Activated CD4-positive, alpha-beta T cell treated with anti-CD3 and anti-CD28 coated beads, Interleukin-2, Interleukin-4, amounts not matched to agents 100 ng/mL and 50 ng/mL, durations not matched to agents 16 hours and 8 hours (primary cell): ENCODE data around the gene ZNF579.

ENCODE experiments used
- DNase-seq: peaks from one replicate; pipeline ENCODE4 v3.0.0-alpha.2; 2020; ENCODE audit warnings: low spot score

ZNF579 gene

GRCh38 chr19:55567708-55568328 is 12.8 kb downstream of the ZNF579 start:
- no peak for DNase-seq

DNA sequence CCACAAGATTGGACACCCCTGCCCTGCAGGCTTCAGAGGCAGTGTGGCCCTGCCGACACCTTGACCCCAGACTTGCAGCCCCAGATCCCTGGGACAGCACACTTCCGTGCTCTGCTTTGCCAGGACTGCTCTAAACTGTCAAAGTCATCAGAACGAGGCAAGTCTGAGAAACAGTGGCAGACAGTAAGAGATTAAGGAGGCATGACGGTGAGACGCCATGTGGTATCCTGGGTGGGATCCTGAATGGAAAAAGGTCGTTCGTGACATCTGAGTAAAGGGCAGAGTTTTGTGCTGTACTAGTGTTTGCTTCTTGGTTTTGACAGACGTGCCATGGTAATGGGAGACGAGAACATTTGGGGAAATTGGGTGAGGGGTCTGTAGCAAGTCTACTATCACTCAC is 13.8 kb downstream of the ZNF579 start:
- DNase-seq = no peak

- DNase-seq = no peak
These were observed 17.4 kb downstream of the ZNF579 start for GRCh38 chr19:55563261-55563690.

DNA sequence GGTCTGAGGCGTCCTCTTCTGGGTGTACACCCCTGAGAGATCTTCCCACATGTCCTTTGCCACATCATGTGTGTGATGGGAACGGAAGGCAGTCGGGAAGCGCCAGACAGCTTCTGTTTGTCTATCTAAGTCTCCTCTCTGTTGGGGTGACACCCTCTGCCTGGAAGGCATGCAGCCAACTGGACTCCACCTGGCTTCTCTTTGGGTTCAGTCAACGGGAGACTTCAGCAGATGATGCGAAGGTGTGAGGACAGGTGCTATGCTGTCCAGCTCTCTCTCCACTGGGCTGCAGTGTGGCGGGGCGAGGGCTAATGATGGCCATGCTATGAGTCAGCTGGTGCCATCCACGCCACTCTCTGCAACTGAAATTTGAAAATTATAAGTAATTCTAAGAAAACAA is 21.0 kb downstream of the ZNF579 start:
- DNase-seq = no peak

DNA sequence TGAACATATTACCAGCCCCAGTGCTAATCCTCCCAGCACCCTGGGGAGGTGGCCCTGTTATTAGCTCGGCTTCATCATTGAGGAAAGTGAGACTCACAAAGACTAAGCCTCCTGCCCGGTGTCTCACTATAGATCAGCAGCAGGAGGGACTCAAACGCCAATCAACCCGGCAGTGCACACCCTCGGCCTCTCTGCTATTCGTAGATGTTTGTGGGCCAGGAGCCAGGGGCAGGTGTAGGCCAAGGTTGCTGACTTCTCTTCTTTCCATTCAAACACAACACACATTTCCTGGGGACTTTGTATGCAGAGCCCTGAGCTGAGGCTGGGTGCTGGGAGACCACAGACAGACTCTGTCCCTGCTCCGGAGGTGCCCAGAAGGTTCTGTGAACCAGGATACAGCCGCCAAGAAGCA is 25.9 kb downstream of the ZNF579 start:
- no peak for DNase-seq

- no peak for DNase-seq
These were observed 26.3 kb downstream of the ZNF579 start for GRCh38 chr19:55554302-55554701.

- no peak for DNase-seq
These were observed 27.1 kb downstream of the ZNF579 start for GRCh38 chr19:55553217-55554182.

DNA sequence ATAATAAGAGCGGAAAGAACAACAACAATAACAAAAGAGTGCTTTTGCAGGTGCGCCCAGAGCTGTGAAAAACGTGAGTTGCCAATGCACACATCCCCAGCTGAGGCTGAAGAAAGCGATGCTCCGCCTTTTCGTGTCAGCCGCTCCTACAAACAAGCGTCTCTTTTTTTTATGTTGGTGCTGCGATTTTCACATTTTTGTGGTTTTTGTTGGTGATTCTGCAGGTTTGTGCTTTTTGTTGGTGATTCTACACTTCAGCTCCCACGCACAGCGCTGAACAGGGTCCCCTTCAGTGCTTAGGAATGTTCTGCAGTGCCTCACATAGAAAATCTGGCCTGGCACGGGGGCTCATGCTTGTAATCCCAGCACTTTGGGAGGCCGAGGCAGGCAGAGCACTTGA is 28.0 kb downstream of the ZNF579 start:
- DNase-seq = no peak

DNA sequence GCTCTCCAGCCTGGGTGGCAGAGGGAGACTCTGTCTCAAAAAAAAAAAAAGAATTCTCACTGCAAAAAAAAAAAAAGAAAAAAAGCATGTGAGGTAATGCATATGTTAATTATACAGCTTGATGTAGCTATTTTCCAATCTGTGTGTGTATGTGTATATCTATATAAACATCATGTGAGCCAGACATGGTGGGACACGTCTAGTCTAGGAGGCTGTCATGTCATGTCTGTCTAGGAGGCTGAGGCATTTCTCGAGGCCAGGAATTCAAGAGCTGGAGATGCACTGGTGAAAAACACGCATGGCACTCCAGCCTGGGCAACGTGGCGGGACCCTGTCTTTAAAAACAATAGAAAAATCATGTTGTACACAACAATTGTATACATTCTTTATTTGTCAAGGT is 28.4 kb downstream of the ZNF579 start:
- DNase-seq = no peak

- DNase-seq = no peak
These were observed 30.4 kb downstream of the ZNF579 start for GRCh38 chr19:55550321-55550650.

- no peak for DNase-seq
These were observed 30.9 kb downstream of the ZNF579 start for GRCh38 chr19:55549500-55550320.

DNA sequence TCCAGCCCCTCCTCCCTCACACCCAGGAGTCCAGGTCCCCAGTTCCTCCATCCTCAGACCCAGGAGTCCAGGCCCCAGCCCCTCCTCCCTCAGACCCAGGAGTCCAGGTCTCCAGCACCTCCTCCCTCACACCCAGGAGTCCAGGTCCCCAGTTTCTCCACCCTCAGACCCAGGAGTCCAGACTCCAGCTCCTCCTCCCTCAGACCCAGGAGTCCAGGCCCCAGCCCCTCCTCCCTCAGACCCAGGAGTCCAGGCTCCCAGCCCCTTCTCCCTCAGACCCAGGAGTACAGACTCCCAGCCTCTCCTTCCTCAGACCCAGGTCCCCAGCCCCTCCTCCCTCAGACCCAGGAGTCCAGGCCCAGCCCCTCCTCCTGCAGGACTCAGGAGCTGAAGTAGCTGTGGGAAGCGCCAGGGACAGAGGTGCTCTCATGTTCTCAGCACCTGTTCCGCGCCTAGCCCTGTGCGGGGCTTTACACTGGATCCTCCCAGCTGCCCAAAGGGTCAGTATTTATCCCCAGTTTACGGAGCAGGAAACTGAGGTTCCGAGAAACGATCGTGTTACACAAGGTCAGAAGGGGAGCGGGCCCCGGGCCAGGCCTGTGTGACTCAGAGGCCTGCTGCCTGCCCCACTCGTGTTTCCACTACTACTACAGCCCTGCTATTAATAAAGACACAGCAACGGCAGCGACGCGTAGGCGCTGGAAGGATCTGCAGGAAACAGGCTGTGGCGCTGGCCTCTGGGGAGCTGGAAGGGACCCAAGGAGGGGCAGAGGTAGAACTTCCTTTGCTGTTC is 33.6 kb downstream of the ZNF579 start:
- no peak for DNase-seq

DNA sequence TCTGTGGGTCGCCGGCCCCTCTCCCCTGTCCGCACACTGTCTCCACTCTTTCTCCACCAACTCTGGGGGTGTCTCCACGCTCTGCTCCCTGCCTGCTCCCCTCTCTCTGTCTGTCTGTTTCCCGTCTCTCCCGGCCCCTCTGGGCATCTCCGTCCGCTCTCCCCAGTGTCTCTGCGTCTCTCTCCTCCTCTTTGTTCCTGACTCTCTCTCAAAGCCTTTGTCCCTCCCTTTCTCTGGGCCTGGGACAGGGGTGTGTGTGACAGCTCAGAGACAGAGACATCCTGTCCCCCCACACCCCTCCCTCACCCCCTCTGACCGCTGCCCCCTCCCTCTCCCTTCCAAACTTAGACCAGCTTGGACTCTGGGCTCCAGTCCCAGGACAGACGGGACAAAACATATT is 34.6 kb downstream of the ZNF579 start:
- no peak for DNase-seq

DNA sequence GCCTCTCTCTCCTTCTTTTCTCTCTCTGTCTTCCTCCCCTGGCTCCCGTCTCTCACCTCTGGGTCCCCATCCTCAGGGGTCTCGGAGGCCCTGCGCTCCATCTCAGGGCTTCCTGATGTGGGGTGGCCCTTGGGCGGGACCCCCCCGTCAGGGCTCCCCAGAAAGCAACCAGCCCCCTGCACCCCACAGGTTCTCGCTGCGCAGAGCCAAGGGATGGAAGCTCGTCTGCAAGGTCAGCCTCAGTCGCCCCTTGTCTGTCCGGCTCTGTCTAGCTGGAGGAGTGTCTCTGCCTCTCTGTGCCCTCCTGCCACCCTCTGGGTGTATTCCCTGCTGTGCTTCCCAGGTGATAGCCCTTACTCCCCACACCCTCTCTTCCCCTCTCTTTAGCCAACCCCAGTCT is 35.2 kb downstream of the ZNF579 start, which contains the start of gene SBK3:
Gene SBK3 (minus strand): TSS at position 101 of the 400 bp plus-strand sequence. CDS start 0 bp downstream, at position 101.
- DNase-seq = no peak

- DNase-seq = no peak
These were observed 35.7 kb downstream of the ZNF579 start for GRCh38 chr19:55544776-55545439.

DNA sequence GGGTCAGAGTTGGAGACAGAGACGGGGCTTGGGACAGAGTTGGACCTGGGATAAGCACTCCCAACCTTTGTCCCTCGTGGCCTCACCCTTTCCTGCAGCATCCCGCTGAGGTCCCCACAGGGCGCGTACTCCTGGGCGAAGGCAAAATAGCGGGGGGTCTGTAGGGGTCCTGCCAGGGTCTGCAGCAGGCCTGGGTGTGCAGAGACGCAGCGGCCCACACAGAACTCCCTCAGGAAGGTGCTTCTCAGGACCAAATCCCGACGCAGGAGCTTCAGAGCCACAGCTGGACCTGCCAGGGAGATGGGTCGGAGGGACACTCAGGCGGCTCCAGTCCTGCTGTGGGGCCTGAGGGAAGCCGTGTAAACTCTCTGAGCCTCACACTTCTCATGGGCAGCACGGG is 36.6 kb downstream of the ZNF579 start:
- no peak for DNase-seq

- no peak for DNase-seq
These were observed 37.1 kb downstream of the ZNF579 start for GRCh38 chr19:55543567-55543966.

DNA sequence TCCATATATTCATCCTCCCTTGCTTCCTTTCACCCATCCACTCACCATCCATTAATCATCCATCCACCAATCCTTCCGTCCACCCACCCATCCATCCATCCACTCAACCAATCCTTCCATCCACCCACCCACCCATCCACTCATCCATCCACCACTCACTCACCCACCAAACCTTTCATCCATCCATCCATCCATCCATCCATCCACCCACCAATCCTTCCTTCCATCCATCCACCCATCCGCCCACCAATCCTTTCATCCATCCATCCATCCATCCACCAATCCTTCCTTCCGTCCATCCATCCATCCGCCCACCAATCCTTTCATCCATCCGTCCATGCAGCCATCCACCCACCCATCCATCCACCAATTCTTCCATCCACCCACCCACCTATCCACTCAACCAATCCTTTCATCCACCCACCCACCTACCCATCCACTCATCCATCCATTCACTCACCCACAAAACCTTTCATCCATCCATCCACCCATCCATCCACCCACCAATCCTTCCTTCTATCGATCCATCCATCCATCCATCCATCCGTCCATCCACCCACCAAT is 38.3 kb downstream of the ZNF579 start:
- no peak for DNase-seq

- no peak for DNase-seq
These were observed 39.6 kb downstream of the ZNF579 start for GRCh38 chr19:55541091-55541490.

- no peak for DNase-seq
These were observed 40.0 kb downstream of the ZNF579 start for GRCh38 chr19:55540619-55541018.
